ENCODE results near the gene FNDC11.
A peak's percentile ranks its signal among the peaks of the same experiment; 100 is the strongest.
"Not testable (repeated sequence)": the region's sequence is repeated elsewhere in the genome, so short reads cannot be mapped to it uniquely, and the experiment has no call there.

FNDC11 gene

GRCh38 chr20:63553933-63554290, at the start of gene FNDC11:
Gene FNDC11, plus strand, starts transcription at chr20:63554159. Its CDS starts 1,505 bp downstream, at chr20:63555664.
- no peak for DNase-seq

- DNase-seq = no peak
These were observed 49.3 kb upstream of the FNDC11 start for GRCh38 chr20:63504642-63505041.

- DNase-seq = no peak
These were observed 48.7 kb upstream of the FNDC11 start for GRCh38 chr20:63505281-63505680.

- no peak for DNase-seq
These were observed 48.2 kb upstream of the FNDC11 start for GRCh38 chr20:63505723-63506122.

- no peak for DNase-seq
These were observed 46.7 kb upstream of the FNDC11 start for GRCh38 chr20:63507083-63507743.

GRCh38 chr20:63508072-63508768, 45.7 kb upstream of the FNDC11 start:
- DNase-seq = no peak

GRCh38 chr20:63509088-63509564, 44.8 kb upstream of the FNDC11 start:
- DNase-seq = no peak

- no peak for DNase-seq
These were observed 40.8 kb upstream of the FNDC11 start for GRCh38 chr20:63513207-63513606.

GRCh38 chr20:63514520-63514919, 39.4 kb upstream of the FNDC11 start:
- not testable (repeated sequence) for DNase-seq

- no peak for DNase-seq
These were observed 36.3 kb upstream of the FNDC11 start for GRCh38 chr20:63517376-63518309.

- no peak for DNase-seq
These were observed 35.6 kb upstream of the FNDC11 start for GRCh38 chr20:63518351-63518861.

GRCh38 chr20:63518946-63519667, 34.9 kb upstream of the FNDC11 start:
- DNase-seq = no peak

GRCh38 chr20:63519668-63520503, 34.1 kb upstream of the FNDC11 start:
- DNase-seq = no peak

- peak; percentile 56 for DNase-seq
These were observed 33.4 kb upstream of the FNDC11 start, which contains the start of gene PPDPF for GRCh38 chr20:63520504-63520933. Gene PPDPF, plus strand, starts transcription at chr20:63520765. Its CDS starts 544 bp downstream, at chr20:63521309.

- DNase-seq = peak; percentile 45
These were observed 32.9 kb upstream of the FNDC11 start for GRCh38 chr20:63520934-63521601.

GRCh38 chr20:63521602-63522001, 32.4 kb upstream of the FNDC11 start:
- DNase-seq = no peak

GRCh38 chr20:63522091-63522868, 31.7 kb upstream of the FNDC11 start:
- no peak for DNase-seq

GRCh38 chr20:63522981-63523611, 30.9 kb upstream of the FNDC11 start:
- no peak for DNase-seq

GRCh38 chr20:63525185-63525584, 28.8 kb upstream of the FNDC11 start:
- no peak for DNase-seq

Measured in NCI-H446 treated with DMSO at 0.1 percent for 48 hours (cell line).